DOHH2 (cell line): ENCODE results near the gene APBA2.

Experiments
- EZH2phosphoT487 ChIP-seq: fragments of 200-600 bp; sonication (generic); IDR thresholded peaks from 2 replicates; pipeline ENCODE4 v1.6.1; 2017; ENCODE audit warnings: borderline replicate concordance, mild to moderate bottlenecking, antibody characterized with exemption, low read length, moderate library complexity, mixed read lengths
- TF ChIP-seq, protein P1 (sequence below): fragments of 200-600 bp; sonication (generic); IDR thresholded peaks from one replicate; pipeline ENCODE4 v1.5.1; 2014; ENCODE audit warnings: antibody characterized with exemption, mild to moderate bottlenecking, low read depth, low read length; ENCODE audit not compliant: poor library complexity, severe bottlenecking

DNA sequence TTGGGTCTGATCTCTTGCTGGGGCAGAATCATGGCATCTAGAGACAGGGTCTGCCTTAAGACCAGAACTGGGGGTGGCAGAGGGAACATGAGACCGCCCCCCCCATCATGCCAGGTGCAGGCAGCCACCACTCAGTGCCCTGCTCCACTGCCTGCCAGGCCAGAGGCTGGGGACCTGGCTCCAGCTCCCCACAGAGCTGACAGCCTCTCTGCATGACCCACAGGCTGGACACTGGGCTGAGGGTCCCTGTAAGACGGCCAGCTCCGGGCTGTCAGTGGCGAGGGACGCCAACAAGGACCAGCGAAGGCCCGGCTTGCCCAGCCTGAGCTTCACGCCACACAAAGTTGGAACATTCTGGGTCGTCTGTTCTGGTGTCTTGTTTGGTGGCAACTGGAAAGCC lies 238.2 kb downstream of the APBA2 start:
- TF ChIP-seq, protein P1, sequence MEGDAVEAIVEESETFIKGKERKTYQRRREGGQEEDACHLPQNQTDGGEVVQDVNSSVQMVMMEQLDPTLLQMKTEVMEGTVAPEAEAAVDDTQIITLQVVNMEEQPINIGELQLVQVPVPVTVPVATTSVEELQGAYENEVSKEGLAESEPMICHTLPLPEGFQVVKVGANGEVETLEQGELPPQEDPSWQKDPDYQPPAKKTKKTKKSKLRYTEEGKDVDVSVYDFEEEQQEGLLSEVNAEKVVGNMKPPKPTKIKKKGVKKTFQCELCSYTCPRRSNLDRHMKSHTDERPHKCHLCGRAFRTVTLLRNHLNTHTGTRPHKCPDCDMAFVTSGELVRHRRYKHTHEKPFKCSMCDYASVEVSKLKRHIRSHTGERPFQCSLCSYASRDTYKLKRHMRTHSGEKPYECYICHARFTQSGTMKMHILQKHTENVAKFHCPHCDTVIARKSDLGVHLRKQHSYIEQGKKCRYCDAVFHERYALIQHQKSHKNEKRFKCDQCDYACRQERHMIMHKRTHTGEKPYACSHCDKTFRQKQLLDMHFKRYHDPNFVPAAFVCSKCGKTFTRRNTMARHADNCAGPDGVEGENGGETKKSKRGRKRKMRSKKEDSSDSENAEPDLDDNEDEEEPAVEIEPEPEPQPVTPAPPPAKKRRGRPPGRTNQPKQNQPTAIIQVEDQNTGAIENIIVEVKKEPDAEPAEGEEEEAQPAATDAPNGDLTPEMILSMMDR: no peak
- TF ChIP-seq EZH2phosphoT487: no peak
